NCI-H345 treated with DMSO at 0.1 percent for 48 hours (cell line): ENCODE data around the gene OSM.

ENCODE experiments used
- DNase-seq: peaks from one replicate; lab custom pipeline; 2025; ENCODE audit not compliant: unreplicated experiment; lab: John Stamatoyannopoulos, UW

OSM gene

DNA sequence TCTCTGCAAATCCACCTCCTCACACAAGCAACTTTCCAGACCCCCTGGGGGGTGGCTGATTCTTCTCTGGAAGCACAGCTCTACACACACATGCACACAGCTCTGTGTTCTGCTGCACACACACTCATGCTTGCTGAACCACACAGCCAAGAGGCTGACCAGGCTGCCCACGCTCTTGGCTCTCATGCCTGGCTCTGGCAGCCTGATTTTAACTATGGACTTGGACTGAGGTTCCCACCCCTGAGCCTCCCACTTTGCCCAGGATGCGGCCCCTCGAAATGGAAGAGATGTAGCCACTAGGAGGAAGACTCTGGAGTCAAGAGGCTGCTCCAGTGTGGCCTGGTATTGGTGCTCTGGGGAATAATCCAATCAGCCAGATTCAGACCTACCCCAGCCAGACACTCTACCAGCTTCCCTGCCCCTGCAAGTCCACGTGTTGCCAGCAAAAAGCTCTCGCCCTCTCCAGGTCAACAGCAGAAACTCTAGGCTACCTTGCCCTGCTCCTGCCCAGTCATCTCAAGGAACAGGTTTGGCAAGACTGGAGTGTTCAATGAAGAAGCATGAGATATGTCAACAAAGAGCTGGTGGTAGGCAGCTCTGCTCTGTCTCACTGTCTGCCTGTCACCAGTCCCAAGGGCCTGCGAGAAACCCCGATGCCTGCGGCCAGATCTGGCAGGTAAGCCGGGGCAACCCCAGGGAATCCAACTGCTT, 31.5 kb upstream of the OSM start:
- DNase-seq: no peak

DNA sequence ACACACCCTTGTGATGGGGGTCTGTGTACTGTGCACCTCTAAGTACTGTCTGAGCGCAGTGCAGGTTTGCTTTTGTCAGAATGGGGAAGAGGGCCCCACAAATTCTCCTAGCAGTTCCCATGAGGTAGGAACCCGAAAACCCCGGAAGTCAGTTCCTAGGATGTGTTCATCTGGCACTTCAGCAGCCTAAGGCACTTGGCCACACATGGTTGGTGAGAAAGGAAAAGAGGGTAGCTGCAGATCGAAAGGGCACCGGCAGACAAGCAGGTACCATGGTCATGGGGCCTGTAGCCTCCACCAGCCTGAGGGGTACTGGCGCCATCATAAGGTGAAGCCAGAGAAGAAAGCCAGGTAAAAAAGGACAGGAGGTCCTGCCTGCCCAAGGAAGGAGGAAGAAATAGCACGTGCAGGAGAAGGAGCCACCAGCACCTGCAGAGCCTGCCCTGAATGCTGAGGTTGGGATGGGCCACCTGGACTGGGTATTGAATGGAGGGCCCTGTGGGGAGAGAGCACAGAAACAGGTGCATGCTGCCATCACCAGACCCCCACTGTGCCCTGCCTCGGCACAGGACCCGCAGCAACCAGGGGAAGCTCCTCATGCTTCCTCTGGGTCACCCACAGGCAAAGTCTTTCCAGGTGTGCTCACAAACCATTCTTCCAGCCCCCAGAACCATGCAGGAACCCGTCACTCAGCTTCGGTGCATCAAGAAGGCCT, 30.8 kb upstream of the OSM start:
- DNase-seq: no peak

DNA sequence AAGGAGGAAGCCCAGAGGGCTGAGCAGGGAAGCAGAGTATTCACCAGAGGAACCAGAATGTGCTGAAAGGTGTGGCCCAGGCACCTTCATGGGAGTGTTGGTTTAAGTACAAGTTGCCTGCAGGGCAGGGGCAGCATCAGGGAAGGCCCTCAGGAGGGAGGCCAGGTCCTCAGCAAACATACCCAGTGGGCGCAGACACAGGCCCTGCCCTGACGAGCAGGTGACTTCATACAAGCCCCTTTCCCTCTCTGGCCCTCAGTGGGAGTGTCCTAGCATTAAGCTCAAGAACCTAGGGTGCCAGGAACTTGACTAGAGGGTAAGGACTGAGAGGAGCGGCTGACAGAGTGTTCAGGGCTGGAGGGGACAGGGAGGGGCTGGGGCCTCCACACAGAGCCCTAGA, 30.2 kb upstream of the OSM start:
- no peak for DNase-seq

DNA sequence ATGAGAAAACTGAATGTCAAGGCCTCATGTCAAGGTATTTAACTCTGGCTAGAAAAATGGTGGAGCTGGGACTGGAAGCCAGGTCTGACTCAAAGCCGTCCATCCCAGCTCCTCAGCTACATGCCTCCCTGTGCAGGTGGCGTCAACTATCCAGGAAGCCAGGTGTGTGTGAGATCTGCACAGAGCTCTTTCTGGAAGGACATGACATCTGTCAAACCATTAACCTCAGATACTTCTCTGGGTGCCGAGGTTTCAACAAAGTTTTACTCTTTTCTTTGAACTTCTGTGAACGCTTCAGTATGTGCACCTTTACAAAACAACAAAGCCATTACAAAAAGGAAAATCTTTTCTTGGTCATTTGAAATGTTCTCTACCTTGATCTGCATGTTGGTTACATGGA, 29.7 kb upstream of the OSM start:
- DNase-seq: no peak

DNA sequence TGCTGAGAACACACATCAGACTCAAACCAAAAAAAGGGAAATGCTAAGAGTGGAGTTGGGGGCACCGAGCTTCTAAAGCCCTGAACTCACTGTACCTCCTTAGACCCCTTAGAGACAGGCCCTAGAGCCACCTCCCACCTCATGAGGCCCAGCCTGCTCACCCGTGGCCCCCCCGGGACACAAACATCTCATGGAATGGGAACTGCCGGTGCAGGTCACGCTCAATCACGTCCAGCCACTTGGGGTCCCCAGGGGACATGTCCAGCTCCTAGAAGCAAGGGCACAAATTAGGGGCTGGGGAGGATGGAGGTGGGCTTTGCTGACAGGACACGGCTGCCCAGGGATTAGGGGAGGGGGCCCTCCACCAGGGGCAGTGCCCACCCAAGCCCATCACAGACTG, 28.9 kb upstream of the OSM start:
- DNase-seq: no peak

DNA sequence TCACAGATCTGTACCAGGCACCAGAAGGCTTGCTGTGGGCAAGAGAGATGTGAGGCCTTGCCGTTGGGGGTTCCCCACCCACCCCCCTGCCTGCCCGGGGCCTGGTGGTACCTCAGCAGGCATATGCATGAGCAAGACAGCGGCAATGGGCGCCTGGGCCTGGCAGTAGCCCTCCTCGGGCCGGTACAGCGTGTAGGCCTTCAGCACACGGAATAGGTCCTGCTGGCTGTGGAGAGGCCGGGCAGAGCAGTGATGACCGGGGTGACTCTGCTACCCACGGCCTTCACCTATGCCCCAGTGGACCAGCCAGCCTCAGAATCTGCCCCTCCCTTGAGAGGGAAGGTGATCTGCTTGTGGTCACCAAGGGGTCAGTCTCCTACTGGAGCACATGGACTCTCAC, 28.2 kb upstream of the OSM start:
- DNase-seq: no peak

DNA sequence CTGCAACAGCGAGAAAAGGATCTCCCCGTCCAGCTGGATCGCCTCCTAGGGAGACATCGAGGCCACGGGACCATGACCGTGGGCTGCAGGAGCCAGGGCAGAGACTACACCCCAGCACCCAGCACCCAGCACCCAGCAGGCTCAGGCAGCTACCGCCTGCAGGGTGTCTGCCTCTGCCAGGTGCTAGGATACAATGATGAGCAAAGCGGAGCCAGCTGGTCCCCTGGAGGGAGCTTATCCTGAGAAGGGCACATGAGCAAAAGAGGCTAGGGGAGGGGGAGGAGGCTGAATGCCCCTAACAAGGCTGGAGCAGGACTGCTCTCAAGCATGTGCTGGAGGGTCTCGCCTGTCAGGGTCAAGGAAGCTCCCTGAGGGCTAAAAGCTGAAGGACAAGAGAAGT, 27.4 kb upstream of the OSM start:
- peak; percentile 38 for DNase-seq

DNA sequence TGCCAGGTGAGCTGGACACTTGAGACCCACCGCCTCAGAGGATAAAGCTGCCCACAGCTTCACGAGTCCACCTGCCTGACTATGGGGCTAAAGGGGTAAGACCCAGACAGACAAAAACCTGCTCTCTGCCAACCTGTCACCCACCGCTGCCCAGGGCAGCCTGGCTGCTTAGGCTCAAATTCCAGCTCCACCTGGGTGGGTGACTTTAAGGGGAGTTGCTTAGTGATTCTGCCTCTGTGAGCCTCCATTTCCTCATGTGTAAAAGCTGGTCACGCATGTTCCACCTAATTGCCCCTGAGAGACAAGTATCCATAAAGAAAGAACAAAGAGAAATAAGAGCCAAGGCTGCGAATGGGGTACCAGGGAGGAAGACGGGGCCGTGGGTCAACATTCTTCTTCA, 26.4 kb upstream of the OSM start:
- DNase-seq: no peak

DNA sequence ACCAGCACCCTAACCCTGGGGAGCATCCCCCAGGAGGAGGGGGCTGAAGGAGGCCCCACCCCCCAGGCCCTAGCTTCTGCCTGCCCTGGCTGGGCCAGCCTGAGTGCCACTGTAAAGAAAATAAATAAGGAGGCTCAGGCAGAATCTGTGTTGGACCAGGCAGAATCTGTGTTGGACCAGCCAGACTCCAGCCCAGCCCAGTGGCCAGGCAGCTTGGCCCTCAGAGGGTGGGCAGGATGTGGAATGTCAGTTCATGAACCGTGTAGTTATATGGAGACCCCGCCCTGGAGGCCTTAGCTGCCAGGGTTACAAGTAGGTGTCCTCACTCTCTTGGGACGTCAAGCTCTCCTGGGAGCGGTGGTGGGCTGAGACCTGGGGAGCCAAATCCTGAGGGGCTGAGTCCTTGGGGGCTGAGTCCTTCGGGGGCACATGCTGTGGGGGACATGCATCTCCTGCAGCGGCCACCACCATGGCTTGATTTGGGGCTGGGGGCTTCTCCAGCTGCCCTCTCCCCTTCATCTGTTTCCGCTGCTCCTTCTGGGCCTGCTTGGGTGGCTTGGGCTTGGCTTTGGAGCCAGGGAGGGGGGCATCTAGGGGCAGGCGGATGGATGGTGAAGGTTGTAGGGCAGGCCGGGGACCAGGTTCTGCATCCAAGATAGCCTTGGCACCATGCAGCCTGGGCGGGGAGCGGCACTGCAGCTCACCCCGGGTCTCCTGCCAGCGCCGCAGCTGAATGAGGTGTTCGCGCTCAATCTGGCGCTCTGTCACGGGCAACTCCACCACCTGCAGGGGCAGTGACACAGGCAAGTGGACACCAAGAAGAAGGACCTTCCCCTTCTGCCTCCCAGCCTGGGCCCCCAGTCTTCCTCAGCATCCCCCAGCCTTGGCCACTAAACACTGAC, 25.7 kb upstream of the OSM start:
- DNase-seq: no peak

DNA sequence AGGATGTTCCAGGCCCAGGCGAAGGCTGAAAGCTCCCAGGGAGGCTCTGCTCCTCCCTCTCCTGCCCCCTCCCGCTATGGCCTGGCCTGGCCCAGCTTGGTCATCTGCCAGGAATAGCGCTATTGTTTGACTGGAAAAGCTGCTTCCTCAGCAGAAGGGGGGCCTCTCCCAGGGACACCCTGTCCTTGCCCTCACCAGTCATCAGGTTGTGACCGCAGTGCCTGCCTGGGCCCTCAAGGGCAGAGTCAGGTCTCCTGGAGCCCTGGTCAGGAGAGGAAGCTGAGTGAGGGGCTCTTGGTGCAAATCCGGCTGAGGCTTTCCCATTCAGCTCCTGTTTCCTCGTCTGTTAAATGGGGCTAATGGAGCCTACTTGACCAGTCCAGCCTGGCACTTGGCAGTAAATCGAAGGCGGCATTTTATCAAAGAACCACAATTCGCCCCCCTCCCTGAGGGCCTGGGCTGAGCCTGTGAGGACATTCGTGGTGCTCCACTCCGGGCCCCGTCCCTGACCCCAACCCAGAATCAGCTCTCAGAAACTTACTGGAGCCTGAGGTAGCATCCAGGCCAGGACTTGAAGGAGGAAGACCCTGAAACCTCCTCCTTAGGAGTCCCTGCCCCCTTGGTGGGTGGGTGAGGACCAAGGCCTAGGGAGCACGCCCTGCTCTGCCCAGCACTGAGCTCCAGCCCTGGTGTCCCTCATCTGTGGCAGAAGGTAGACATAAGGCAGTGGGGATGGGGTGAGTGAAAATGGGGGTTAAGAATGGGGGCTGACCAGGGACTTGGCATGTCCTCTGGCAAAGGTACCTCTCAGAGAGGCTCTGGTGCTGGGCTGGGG, 24.6 kb upstream of the OSM start:
- no peak for DNase-seq

DNA sequence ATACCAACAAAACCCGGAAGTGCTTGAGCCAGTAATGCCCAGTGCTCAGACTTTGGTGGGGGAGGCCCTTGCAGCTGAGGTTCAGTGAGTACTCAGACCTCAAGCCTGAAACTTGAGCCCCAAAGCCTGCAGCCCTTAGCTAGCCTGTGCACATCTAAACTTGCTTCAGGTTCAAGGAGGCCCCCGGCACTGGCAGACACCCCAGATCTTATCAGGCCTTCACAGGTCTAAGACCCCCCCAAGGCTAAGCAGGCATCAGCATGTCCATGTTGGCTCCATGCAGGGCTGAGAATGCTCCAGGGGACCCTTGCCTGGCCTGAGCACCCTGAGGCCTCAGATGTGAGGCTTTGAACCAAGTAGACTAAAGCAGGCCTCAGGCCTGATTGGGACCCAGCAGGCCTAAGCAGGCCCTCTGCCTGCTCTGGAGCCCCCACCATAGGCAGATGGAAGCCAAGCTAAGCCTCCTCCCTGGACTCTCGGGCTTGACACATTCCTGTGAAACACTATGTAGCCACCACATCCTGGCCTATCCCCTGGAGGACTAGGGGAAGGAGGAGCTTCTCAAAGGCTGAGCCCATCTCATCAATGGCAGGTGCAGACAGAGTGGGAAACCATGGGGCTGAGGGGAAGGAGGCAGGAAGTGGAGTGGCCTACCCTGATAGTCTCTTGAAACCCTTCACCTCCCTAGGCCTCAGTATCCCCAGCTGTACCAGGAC, 23.8 kb upstream of the OSM start:
- peak; percentile 14 for DNase-seq

DNA sequence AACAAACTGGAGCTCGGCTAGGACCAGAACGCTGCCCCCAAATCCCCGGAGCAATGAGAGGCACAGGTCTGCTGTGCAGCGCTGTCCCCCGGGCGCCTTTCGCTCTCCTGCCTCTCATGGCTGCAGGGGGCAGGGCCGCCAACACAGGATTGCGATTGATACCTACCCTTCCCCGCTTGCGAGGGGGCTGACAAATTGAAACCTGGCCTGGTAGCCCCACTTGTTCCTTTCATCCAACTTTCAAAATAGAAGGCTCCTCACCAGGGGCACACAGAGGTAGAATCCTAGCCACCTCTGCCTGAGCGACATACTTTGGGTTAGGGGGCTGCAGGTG, 23.3 kb upstream of the OSM start:
- DNase-seq: no peak

DNA sequence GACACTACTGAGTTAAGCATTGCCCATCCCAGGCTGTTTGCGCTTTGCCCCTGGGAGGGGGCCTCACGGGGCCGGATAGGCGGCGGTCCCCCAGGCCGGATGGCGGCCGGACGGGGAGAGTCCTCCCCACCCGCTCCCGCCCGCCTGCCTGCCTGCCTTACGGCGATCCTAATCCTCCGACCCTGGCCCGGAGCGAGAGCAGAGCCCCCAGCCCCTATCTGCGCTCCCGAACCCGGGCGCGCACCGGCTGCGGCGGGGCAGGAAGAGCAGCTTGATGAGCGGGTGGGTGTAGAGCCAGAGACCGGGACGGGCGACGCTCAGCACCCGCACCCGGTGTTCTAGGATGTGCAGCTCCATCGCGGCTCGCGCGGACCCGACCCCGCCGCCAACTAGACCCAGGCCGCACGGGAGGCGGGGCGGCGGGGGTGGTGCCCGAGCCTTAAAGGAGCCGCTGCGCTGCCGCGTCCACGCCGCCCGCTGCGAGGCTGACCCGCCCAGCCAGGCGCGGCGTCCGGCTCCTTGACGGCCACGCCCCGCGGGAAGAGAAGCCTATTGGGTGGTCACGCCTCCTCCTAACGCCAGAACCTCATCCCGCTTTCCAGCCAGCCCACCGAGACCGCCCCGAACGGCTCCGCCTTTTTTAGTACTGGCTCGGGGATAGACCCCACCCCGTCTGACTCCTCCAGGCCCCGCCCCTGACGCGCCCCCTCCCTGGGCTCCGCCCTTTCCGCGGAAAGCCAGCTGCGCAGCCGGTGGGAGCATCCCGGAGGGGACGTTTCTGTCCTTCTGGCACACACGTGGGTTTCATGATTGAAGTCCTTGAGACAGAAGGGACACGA, 22.7 kb upstream of the OSM start, which contains the start of gene CASTOR1:
Gene CASTOR1 (minus strand): TSS at position 365 of the 839 bp plus-strand sequence. CDS start 8 bp downstream, at position 357.
- DNase-seq: peak; percentile 74

DNA sequence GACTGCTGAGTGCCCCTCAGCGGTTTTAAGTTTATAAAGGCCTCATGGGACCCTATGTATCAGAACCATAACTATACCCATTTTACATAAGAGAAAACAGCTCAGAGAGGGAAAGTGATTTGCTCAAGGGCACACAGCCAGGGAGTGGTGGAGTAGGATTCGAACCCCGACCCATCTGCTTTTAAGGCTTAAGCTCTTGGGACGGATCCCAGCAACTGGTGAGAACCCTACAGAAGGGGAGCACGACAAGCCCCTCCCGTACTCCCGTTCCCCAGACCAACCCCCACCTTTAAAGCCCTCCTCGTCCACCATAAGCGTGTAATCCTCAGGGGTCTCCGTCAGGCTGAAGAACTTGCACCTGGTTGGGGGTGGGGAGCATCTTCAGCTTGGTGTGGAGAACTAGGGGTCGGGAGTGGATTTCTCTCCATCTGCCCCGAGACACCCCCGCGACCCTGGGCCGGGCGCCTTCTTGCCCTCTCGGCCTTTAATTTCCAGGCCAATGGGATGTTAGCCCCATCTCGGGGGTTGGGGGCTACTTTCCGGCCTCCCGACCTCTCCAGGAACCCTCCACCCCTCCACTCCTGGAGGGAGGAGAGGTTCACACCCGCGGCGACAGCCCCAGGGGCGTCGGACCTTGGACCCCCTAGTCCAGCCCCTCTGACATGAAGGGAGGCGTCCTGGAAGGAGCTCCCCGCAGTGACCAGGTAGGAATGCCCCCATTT, 21.9 kb upstream of the OSM start:
- DNase-seq: no peak

DNA sequence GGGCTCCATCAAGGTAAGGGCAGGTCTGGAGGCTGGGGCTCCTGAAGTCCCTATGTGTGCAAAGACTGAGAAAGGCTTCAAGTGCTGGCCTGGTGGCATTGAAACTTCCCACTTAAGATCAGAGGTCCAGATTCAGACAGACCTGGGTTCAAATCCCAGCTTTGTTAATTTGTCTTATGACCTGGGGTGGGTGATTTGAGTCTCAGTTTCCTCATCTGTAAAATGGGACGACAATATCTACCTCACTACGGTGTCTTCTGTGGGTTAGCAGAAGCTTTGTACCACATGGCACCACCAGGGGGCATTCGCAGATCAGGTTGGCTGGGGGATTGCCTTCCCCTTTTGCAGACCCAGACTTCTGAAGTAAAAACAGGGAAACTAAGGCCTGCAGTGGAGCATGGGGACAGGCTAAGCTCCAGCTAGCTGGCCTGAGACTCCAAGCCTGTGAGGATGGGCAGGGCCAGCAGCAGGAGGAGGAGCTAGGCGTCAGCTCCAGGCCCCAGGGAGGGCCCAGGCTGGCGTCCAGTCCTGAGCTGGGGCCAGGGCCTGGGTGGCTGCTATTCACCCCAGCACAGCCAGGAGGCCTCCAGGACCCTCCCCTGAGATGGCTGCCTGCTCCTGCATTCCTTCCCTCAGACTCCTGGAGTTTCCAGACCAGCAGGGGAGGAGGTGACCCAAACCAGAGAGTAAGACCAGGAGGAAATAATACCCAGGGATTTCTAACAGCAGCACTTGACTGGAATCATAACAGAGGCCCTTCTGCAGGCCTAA, 21.2 kb upstream of the OSM start:
- peak; percentile 11 for DNase-seq

DNA sequence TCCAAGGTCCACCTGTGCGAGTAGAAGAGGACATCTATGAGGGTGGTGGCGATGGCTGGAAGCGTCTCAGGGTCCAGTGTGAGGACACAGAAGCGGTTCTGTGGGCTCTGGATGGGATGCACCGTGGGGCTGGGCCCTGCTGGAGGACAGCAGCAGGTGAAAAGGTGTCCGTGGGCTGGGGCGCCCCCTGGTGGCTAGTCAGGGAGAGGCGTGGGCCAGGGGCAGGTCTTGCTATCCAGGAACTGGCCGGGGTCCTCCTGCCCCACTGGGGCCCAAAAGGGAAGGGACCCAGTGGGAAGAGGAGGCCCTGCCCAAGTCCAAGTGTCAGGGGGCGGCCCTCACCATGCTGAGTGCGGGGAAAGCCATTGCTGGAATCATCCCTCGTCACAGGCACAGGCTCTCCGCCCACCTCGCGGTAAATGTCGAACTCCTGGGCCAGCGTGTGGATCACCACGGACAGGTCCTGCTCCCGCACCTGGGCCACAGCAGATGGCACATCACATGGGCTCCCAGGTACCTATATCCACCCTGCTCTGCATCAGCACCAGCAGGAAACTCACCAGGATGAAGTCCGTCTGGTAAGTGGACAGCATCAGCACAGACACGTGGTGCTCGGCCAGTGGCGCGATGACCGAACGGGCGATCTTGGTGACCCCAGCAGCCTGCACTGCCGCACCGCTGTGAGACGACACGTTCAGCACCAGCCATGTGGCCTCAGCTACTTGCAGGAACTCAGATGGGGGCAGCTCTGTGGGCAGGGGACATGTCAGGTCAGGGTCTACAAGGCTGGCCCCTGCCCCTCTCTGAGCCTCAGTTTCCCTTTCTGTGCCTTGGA, 20.4 kb upstream of the OSM start:
- DNase-seq: peak; percentile 13

DNA sequence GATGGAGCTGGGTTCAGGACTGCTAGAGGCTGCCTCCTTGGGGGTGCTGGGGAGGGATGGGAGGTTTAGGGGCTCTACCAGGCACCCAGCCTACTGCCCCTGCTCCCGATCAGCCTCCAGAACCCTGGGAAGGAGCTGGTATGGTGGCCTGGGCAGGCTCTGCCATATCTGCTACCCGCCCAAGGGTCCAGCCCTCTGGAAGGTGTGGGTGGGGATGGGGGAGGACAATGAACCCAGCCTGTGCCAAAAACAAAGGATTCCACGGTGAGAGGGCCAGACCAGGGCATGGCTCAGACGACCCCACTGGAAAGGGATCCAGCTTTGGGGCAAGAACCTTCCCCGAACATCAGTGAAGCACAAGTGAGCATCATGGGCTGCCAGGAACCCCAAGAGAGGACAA, 19.7 kb upstream of the OSM start:
- no peak for DNase-seq
